NCI-H446 treated with DMSO at 0.1 percent for 48 hours (cell line): ENCODE results near the gene ADM.

Experiments used
- DNase-seq: peaks from one replicate; lab custom pipeline; 2025; lab: John Stamatoyannopoulos, UW

The ADM gene

GRCh38 chr11:10329356-10329755 is 24.5 kb downstream of the ADM start:
- DNase-seq, result no peak

GRCh38 chr11:10329935-10330334 is 25.1 kb downstream of the ADM start:
- DNase-seq, result no peak

GRCh38 chr11:10331548-10332289 is 26.8 kb downstream of the ADM start:
- DNase-seq, result no peak

- no peak for DNase-seq
Observed at GRCh38 chr11:10333490-10333889, 28.6 kb downstream of the ADM start.

- DNase-seq, result no peak
Observed at GRCh38 chr11:10338287-10338686, 33.4 kb downstream of the ADM start.

GRCh38 chr11:10348650-10349280 is 43.9 kb downstream of the ADM start:
- no peak for DNase-seq

- DNase-seq, result no peak
Observed at GRCh38 chr11:10349281-10349665, 44.4 kb downstream of the ADM start.

GRCh38 chr11:10349806-10350205 is 44.9 kb downstream of the ADM start:
- DNase-seq, result no peak

GRCh38 chr11:10350334-10350733 is 45.5 kb downstream of the ADM start:
- no peak for DNase-seq

- no peak for DNase-seq
Observed at GRCh38 chr11:10351435-10351764, 46.5 kb downstream of the ADM start.

- no peak for DNase-seq
Observed at GRCh38 chr11:10351765-10352641, 47.1 kb downstream of the ADM start.

GRCh38 chr11:10352921-10353550 is 48.2 kb downstream of the ADM start:
- DNase-seq, result no peak

GRCh38 chr11:10354389-10354788 is 49.5 kb downstream of the ADM start:
- DNase-seq, result no peak

- no peak for DNase-seq
Observed at GRCh38 chr11:10355257-10355661, 50.4 kb downstream of the ADM start.

GRCh38 chr11:10356161-10356560 is 51.3 kb downstream of the ADM start:
- no peak for DNase-seq
